ENCODE data around the gene FAM227A.
A peak's percentile ranks its signal among the peaks of the same experiment; 100 is the strongest.
"Not testable (repeated sequence)": the region's sequence is repeated elsewhere in the genome, so short reads cannot be mapped to it uniquely, and the experiment has no call there.

FAM227A gene

DNA sequence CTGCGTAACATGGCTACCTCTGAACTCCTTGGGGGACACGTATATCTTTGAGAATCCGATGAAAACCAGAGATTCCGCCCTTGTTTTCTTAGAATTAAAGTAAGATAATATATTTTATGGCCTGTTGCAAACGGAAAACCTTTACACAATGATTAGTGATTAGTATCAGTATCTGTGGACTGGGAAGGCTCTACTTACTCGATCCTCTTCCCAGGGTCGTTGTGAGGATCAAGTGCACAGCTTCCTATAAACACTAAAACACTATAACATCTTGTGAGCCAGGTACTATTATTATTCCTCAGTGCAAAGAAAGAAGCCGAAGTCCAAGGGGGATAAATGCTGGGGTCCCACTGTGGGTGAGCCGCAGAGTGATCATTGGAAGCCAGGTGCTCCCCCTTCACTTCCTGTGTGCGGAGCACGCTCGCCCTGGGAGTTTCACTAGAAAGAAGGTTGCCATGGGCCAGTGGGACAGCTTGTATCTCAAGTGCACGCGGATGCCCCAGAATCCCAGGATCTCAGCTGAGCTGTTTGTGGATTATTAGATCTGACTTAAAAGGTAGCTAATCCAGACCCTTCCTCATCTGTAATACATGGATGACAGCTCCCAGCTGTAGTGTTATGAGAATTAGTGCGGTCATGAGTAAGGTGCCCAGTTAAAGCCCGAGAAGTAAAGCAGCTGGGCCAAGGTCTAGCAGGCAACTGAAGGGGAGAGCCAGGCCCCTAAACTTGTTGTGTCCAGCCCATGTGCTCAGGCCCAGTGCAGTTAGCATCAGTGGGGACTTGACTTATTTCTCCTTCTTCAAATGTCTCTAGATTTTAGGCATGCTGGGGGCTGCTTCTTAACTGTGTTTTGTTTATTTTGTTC is 1.1 kb upstream of the FAM227A start:
- DNase-seq (ENCODE audit: low read depth in 2 of 2) = peak in 1 of 2 experiments; percentile 24

DNA sequence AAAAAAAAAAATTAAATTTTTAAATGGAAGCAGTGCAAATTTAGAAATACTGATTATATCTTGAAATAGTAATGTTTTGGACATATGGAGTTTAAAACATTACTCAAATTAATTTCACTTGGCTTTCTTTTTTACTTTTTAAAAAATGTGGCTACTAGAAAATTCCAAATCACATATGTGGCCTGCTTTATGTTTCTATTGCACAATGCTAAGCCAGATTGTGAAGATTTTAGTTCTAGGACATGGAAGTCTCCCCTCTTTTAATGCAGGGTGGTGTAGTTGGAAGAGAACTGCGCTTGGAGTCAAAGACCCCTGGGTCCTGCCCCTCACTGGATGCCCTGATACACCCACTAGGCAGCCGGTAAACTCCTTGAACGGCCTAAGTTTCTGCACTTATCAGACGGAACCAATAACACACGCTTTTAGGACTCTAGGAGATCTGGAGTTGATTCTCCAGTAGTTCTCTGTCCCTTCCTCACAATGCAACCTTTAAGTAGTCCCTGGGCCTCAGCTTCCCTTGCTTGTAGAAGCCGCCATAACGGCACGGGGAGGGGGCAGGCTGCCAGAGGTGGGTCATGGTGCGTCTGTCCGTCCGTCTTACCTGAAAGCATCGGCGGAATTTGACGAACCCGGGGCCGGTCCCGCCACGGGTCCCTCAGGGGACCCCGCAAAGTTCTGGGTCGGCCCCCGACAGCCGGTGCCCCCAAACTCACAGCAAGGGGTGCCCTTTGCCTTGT is 505 bp downstream of the FAM227A start:
- peak in 1 of 2 experiments; percentile 1 for DNase-seq (ENCODE audit: low read depth in 2 of 2)

DNA sequence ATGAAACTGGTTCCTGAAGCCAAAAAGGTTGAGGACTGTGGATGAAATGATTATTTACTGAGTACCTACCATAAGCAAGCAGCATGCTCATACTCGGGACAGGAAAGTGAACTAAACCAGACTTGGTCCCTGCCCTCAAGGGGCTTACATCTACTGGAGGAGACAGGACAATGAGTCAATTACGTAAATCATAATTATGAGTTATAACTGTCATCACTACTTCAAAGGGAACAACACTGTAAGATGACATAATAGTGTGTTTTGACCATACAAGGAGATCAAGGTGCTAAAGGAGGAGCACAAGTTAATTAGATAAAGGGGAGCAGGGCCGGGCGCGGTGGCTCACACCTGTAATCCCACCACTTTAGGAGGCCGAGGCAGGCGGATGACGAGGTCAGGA is 2.5 kb downstream of the FAM227A start:
- DNase-seq (ENCODE audit: low read depth in 2 of 2) = no peak

DNA sequence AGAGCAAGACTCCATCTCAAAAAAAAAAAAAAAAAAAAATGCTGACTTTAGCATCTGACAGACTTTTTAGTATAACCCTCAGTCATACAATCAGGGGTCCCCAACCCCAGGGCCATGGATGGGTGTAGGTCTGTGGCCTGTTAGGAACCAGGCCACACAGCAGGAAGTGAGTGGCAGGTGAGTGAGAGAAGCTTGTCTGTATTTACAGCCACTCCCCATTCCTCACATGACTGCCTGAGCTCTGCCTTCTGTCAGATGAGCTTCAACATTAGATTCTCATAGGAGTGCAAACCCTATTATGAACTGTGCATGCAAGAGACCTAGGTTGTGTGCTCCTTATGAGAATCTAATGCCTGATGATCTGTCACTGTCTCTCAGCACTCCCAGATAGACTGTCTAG is 3.3 kb downstream of the FAM227A start:
- DNase-seq (ENCODE audit: low read depth in 2 of 2) = no peak

DNA sequence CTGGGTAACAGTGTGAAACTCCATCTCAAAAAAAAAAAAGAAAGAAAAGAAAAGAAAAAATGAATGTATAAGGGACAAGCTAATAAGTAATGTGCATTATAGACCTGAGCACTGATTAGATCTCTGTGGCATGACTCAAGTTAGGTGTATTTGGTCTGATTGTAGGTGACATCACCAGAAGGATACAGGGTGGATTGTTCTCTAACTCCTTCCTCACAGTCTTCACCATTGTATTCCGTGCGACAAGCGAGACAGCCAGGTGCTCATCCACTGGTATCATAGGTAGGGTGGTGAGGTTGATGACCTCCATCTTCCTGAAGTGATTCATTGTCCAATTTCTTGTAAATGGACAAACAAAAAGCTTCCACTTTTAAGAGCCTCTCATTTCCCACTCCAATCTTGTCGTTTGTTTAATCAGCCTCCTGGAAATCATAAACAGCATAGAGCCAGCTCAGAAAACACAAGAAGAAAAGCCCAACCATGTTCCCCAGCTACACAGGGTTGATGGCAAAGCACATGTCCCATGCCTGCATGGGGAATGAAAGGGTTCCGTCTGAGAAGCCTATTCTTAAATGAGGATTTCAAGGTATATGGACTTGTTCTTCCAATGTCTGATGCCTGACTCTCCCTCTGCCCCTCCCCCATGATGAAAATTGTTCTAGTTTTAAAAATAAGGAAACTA is 6.2 kb downstream of the FAM227A start:
- DNase-seq (ENCODE audit: low read depth in 2 of 2) = no peak

DNA sequence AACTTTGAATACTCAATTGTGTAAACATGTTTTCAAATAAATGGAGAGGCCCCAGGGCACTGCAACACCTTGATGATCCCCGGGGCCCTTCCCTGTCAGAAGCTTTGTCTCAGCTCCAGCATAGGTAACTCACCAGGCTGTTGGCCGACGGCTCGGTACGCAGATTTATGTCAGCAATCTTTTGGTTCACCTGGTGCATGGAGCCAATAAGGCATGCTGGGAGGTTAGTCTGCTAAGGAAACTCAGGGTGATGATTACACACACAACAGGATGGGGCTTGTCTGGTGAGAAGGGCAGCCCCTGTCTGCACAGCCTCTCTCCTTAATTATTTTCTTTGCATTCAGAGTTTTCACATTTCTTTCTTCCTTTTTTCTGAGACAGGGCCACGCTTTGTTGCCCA is 10.8 kb downstream of the FAM227A start:
- no peak for DNase-seq (ENCODE audit: low read depth in 2 of 2)

DNA sequence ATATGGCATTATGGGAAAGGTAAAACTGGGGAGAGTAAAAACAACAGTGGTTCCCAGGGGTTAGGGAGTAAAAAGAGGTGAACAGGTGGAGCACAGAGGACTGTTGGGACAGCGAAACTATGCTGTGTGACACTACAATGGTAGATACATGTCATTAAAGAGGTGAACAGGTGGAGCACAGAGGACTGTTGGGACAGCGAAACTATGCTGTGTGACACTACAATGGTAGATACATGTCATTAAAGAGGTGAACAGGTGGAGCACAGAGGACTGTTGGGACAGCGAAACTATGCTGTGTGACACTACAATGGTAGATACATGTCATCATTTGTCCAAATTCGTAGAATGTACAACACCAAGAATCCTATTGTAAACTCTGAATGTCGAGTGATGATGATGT is 11.9 kb downstream of the FAM227A start:
- not testable (repeated sequence) for DNase-seq (ENCODE audit: low read depth in 2 of 2)

DNA sequence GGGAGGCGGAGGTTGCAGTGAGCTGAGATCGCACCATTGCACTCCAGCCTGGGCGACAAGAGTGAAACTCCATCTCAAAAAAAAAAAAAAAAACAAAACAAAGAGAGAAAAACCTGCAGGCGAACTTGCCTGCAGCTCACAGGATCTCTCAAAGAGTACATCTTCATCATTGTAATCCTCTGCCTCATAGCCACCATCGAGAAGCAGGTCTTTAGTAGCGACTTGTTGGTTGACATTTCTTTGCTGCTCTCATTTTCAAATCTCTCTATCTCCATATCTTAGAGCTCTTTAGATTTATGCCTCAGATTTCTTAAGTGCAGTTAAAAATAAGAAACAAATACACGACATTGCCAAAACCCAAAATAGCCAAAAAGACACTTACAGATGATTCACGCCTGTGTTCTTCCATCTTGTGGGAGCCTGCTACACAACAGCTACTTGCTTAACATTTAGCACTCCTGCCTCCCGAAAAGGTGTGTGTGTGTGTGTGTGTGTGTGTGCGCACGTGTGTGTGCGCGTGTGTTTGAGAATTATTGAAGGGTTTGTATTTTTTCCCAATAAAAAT is 14.6 kb downstream of the FAM227A start:
- DNase-seq (ENCODE audit: low read depth in 2 of 2) = no peak

DNA sequence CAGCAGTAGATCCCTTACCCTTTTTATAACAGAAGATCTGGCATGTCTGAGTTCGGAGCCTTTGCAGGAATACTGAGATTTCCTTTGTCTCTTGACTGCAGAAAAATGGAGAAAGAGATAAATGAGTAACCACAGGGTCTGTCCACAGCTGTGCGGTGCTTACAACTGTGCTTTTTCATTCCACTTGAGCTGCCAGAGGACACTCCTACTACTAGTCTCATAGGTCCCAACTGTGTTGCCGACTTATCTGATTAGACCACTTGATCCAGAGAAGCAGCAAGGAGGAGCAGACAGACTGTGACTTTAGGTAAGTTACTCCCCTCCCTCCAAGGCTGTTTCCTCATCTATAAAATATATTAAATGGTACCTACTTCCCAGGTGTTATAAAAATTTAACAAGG is 17.5 kb downstream of the FAM227A start:
- no peak for DNase-seq (ENCODE audit: low read depth in 2 of 2)

DNA sequence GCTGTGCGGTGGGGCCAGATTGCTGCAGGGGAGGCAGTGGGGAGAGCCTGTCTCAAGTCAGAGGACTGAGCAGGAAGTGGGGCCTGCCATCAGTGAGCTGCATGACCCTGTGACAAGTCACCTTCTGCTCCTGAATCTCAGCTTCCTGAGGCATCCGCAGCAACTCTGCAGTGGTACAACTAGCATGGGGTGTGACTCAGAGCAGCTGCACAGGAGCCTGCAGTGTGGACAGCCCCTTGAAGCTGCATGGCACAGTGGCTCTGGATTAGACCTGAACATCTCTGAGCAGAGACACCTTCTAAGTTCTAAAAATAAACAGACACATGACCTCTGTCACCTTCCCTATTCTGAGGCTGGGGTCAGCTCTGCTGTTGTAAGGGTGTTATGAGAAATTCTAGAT is 18.0 kb downstream of the FAM227A start:
- no peak for DNase-seq (ENCODE audit: low read depth in 2 of 2)

DNA sequence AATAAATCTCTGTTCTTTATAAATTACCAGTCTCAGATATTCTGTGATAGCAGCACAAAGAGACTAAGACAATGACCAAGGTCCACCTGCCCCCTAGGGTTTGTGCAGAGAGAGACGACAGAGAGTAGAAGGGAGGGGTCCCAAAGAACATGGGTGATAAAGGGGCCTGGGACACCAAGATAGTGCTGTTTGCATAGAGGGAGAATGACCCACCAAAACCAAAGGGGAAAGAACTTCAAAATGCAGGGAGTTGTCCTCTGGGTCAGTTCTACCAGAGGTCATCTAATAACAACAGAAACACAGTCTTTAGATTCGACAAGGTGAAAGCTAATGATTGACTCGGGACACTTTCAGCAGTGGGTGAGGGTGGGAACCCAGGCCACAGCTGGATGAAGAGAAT is 23.7 kb downstream of the FAM227A start:
- DNase-seq (ENCODE audit: low read depth in 2 of 2) = no peak

DNA sequence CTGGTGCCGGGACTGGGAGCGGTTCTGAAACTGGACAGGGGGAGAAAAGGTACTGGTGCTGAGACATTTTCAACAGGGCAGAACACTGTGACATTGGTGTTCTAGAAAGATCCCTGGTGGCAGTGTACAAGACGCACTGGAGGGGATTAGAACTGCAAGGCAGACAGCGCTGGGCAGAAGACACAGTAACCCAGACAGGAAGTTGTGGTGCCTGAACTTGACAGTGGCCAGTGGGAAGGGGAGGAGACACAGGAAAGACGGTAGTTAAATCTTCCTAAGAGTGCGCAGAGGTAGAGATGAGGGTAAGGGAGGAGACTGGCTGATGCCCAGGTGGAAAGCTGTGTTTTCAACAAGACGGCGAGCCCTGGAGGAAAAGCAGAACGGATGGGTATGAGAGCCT is 24.5 kb downstream of the FAM227A start:
- DNase-seq (ENCODE audit: low read depth in 2 of 2) = no peak

DNA sequence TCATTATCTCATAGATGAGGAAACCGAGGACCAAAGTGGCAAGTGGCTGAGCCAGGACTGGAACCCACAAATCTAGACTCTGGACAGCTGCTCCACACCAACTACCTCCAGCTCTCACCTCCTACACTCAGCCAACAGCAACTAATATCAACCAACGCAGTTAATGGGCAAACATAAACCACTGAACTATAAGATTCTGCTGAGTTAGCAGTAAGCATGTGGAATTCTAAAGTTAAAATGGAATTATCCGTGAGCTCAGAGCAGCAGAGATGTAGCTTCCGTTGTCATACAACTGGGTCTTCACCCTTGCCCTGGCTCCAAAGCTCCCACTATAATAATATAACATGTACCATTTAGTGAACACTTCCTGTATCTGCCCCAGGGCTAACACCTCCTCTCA is 27.1 kb downstream of the FAM227A start:
- DNase-seq (ENCODE audit: low read depth in 2 of 2) = no peak

DNA sequence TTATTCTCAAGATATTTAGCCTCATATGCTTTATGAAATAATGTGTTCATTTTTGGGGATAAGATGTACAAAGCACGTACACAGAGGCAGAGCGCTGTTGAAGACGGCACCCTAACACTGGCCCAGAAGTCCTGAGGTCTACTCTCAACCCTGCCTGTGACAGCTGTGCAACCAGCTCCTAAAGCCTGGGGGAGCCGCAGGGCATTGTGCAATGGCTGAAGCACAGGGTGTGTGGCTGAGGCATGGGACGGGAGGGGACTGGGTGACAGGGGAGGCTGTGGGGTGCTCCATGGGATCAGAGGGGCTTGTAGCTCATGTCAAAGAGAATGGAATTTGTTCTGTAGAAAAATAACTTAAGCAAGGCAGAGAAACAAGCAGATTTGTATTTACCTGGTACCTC is 27.7 kb downstream of the FAM227A start:
- DNase-seq (ENCODE audit: low read depth in 2 of 2) = no peak

DNA sequence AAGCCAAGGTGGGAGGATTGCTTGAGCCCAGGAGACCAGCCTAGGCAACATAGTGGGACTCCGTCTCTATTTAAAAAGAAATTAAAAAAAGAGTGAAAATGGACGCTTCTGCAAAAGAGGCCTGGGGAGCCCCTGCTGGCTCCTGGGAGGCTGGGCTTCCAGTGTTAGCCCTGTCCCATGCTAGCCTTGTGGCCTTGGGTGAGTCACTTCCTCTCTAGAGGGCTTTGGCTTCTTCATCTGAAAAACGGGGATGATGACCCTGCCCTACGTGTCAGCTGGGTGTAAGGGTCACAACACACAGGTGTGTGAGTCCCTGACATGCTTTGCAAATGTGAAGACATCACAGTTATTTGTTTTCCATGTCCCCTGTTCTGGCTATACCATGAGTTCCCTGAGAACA is 32.8 kb downstream of the FAM227A start:
- DNase-seq (ENCODE audit: low read depth in 2 of 2) = no peak

DNA sequence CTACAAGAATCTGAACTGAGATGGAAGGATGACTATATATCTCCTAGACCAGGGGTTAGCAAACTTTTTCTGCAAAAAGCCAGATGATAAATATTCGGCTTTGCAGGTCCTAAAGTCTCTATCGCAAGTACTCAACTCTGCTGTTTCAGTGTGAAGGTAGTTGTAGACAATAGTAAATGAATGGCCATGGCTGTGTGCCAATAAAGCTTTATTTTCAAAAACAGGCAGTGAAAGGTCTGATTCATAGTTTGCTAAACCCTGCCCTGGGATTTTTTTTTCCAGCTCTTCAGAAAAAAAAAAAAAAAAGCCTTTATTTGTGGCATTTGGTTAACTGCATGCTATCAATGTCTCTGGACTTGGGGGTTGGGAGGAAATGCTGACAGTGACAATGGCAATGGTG is 37.5 kb downstream of the FAM227A start:
- no peak for DNase-seq (ENCODE audit: low read depth in 2 of 2)

DNA sequence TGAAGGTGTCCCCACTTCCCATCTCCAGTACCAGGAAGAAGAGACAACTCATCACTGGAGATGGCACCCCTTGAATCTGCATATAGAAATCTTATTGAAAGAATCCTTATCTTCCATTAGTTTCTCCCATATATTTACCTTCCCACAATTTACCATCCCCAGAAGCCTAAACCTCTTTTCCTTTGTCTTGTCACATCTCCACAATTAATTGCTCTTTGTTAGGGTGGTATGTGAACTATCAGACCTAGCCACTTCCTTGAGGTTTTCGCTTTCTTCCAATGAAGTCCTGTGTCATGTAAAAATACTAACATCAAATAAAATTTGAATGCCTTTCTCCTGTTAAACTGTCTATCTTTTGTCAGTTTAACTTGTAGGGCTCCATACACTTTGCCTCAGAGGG is 37.9 kb downstream of the FAM227A start:
- no peak for DNase-seq (ENCODE audit: low read depth in 2 of 2)

DNA sequence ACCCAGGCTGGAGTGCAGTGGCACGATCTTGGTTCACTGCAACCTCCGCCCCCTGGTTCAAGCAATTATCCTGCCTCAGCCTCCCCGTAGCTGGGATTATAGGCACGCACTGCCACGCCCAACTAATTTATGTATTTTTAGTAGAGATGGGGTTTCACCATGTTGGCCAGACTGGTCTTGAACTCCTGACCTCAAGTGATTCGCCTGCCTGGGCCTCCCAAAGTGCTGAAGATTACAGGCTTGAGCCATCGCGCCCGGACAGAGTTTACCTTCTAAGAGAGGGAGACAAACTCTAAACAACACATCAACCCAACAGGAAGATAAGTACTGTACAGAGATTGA is 41.2 kb downstream of the FAM227A start:
- DNase-seq (ENCODE audit: low read depth in 2 of 2) = not testable (repeated sequence)

DNA sequence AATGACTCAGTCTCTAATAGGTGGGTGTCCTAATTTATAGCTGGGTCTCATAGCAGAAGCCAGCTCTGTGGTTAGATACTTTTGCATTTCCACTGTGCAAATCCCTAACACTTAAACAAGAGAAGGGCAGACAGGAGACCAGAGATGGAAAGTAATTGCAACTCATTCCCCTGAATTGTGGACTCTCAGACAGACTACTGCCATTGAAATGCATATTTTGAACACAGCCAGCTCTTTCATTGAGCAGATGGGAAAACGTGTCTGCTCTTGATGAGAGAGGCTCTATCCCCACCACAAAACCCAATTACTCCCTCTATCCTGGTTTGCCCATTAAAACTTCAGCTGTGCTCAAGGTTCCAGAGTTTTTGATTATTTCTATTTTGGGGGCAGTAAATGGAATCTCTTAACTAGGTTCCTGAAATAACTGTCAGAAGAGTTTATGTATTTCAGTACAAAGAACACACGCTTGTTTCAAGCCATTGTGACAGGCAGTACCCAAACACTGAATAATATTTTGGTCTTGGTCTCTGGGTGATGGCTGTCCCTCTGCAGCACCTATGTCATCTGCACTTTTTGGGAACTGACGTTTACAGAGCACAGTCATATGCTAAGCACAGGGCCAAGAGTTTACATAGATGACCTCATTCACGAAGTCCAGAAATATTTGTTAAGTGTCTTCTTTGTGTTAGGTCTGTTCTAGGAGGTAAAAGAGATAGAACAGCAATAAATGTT is 41.7 kb downstream of the FAM227A start:
- no peak for DNase-seq (ENCODE audit: low read depth in 2 of 2)

DNA sequence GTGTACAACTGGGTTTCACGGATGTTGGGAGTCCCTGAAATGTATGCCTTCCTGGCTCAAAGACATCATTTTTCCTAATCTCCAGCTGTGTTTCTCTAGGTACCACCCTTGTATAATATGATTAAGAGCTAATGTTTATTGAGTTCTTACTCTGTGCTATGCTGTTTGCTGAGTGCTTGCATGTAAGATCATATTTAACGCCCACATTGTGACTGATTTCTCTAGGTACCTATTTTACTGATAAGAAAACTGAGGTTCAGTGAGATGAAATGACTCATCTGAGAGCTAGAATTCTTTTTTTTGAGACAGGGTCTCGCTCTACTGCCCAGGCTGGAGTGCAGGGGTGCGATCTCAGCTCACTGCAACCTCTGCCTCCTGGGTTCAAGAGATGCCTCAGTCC is 42.6 kb downstream of the FAM227A start:
- DNase-seq (ENCODE audit: low read depth in 2 of 2) = no peak

DNA sequence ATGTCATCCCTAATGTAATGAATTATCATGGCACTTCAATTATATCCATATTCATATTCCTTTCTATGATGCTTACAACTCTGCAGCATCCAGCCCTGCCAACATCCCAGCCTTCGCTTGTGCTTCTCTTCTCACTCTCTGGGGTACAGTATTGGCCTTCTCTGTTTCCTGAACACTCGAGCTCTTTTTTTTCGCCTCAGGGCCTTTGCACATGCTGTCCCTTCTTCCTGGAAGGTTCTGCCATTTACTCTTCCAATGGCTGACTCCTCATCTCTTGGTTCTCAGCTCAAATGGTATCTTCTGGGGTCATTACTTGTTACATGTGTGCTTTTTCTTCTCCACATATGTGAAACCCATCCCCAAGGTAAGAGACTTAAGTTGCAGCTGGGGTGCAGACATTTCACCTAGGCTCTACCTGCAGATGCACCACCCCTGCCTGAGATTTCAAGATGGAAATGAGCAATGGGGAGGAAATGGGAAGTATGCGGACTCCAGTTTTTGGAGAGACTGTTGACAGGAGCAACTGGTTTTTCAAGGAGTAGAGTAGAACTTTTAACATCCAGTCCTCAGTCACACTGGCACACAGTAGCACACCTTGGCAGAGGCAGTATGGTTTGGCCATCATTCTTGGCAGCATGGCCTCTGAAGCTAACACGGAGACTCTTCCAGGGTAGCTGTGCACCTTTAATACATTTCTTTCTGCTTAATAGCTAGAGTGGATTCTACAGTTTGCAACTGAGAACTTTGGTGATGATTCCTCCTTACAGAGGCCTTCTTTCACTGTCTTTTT is 43.8 kb downstream of the FAM227A start:
- DNase-seq (ENCODE audit: low read depth in 2 of 2) = no peak

Measured in stimulated activated CD4-positive, alpha-beta T cell treated with anti-CD3 and anti-CD28 coated beads, Interleukin-12 subunit alpha, Interleukin-12 subunit beta, amount 100 ng/mL, for 24 hours (primary cell).